NCI-H510A treated with DMSO at 0.1 percent for 48 hours (cell line): ENCODE data around the gene VSTM4.

Experiments used
- DNase-seq: peaks from one replicate; lab custom pipeline; 2025; lab: John Stamatoyannopoulos, UW

VSTM4 gene

DNA sequence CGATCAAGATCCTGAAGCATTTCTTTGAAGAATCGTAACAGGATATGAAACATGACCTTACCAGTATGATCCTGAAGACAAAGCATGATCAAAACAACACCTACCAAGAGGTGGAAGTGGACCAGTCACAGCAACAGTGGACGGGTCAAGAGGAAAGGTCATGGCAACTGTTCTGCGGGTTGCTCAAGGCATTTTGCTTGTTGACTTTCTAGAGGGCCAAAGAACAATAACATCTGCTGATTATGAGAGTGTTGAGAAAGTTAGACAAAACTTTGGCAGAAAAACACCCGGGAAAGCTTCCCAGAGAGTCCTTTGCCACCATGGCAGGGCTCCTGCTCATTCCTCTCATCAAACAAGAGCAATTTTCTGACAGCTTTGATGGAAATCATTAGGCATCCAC lies 110.1 kb downstream of the VSTM4 start:
- DNase-seq: no peak

DNA sequence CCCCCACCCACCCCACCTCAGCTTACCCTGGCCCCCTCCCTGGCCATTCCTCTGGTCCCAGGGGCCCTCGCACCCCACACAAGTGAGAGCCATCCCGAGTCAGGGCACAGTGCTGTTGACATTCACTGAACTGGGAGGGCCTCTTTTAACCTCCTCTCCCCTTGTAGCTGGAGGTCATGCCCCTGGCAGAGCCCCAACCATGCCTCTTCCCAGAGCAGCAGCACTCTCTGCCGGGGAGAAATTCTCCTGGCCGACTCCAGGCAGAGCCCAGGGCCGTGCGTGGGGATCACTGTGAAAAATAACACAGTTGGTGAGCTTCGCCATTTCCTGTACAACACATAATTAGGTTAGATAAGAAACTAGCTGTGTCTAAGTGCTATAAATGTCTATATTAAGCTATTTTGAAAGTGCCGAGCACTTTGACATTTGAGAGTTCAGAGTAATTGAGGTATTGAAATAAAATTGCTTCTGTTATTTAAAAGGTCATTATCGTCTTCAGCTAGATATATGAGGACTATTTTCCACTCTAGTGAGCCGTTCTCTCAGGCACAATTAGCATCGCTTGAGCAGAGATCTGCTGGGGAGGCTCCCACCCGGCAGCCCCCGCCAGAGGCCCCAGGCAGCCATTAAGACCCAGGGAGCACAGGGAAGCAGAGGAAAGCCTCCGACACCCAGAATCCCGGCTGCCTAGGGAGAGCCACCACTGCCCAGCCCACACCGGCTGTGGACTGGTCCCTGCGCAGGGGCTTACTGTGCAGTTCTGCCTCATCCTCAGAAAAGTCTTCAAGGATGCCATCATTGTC lies 113.3 kb downstream of the VSTM4 start:
- no peak for DNase-seq

DNA sequence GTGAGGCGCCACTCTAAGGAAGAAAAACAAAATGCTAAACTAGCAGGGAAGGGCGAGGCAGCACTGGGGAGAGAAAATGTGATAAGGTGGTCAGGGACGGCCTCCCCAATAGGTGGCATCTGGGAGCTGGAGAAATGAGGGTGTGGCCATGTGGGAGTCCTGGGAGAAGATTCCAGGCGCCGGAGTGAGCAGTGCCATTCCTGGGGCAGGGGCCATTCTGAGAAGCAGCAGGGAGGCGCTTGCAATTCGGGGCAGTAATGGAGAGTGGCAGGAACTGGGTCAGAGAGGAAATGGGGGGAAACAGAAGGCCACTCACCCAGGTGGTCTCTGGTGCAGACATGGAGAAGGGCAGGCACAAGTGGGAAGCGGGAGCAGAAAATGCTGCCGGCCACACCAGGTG lies 113.9 kb downstream of the VSTM4 start:
- no peak for DNase-seq

DNA sequence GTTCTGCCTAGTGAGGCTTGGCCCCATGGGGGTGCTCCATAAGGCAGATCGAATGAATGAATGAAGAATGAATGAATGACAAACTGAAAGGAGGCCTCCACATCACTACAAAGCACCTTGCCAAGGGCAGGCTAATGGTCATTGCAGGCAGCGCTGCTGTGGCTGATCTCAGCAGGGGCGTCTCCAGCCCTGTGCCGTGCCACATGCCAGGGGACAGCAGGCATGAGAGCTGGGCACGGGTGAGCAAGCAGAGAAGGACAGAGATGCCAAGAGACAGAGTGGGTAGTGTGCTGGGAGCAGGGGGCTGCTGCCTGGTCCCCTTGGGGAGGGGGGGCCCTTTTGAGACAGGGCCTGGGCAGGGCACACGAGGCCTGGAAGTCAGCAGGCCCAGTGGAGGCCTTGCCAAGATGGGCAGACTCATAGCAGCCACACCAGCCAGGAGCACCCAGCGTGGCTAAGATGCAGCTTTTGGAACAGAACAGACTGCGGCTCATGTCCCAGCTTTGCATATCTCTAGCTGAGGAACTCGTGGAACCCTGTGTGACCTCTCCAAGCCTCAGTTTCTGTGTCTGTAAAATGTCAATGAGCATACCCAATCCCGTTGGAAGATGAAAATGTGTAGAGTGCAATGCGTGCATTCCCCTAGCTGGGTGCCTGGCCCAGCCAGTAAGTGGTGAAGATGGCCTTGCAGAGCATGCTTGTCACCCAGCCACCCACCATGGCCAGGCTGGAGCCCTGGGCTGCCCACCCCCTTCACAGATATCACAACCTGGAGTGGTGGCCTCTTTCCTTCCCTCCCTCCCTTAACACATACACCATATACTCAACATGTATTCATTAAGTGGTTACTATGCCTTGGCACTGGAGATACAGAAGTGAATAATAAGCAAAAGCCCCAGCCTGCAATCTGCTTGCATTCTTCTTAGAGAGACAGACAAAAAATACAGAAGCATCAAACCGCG lies 114.6 kb downstream of the VSTM4 start:
- DNase-seq: no peak

DNA sequence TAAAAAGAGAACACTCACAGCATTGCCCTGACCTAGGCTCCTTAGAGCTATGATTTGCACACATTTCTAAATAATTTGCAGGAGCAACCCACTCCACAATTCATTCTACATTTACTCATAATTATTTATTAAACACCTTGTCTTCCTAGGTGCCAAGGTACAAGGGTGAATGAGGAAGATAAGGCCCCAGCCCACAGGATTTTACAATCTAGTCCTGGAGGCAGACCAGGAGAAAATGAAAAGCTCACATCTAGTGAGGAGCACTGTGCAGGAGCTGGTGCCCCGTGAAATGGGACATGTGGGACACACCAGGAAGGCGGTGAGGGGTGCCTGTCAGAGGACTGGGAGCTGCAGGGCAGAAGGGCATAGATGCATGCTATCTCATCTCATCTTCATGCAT lies 116.0 kb downstream of the VSTM4 start:
- DNase-seq: no peak

DNA sequence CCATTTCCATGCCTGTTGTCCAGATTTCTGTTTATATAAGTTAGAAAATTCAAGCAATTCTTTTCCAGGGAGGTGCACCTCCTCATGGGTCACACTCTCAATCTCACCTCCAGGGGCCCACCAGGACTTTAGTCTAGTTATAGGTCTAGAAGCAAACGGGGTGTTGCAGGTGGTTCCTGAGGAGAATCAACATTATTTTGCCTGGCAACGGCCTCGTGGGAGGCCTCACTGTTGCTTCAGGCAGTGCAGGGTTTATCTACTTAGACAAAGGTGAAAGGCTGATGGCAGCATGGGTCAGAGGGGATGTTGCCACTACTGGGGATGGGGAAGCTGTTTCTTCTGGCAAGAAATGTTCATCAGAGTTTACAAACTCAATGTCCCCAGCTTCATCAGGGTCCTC lies 119.0 kb downstream of the VSTM4 start:
- DNase-seq: no peak

DNA sequence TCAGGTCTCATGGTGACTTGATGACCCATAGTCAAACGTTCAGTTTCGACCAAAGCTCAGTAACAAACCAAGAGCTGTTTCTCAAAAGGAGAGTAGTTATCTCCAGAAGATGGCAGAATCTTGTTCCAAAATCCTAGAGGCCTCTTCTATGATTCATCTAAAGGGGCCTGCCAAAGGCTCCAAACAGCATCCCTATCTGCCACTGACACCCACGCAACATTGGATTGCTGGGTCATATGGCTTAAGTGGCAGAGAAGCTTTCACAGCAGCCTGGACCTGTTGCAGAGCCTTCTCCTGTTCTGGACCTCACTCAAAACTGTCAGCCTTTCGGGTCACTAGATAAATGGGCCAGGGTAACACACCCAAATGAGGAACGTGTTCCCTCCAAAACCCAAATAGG lies 121.7 kb downstream of the VSTM4 start:
- DNase-seq: no peak

DNA sequence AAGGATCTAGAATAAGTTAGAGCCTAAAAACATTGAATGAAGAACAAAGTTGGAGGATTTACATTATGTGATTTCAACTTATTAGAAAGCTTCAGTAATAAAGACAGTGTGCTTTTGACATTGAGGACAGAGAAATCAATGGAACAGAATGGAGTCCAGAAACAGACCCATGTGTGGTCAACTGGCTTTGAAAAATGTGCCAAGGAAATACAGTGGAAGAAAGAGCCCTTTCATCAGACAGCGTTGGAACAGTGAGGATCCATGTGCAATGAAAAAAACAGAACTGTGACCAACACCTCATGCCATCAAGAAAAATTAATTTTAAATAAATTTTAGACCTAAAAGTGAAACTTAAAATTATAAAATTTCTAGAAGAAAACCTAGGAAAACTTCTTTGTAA lies 125.1 kb downstream of the VSTM4 start:
- no peak for DNase-seq

DNA sequence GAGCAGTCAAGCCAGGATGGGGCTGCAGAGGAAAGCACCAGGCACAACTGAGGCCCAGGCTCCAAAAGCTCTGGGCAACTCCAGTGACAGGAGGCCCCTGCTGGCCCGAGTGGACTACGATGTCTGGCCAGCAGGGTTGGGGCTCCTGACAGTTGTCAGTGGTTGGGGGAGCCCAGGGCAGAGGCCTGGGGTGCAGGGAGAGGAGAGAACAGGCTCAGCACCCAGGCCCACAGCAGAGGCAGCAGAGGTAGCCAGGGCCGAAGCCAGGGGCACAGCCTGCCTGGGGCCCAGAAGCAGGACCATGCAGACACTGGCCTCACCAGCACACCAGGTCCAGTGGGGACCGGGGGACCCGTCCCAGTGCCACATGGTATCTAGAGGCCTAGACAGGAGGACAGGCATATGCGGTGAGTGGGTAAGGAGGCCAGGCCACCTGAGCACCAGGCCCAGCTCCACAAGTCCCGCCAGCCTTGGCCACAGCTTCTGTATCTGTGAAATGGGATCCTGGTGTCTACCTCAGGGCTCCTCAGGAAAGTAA lies 129.6 kb downstream of the VSTM4 start:
- DNase-seq: no peak

DNA sequence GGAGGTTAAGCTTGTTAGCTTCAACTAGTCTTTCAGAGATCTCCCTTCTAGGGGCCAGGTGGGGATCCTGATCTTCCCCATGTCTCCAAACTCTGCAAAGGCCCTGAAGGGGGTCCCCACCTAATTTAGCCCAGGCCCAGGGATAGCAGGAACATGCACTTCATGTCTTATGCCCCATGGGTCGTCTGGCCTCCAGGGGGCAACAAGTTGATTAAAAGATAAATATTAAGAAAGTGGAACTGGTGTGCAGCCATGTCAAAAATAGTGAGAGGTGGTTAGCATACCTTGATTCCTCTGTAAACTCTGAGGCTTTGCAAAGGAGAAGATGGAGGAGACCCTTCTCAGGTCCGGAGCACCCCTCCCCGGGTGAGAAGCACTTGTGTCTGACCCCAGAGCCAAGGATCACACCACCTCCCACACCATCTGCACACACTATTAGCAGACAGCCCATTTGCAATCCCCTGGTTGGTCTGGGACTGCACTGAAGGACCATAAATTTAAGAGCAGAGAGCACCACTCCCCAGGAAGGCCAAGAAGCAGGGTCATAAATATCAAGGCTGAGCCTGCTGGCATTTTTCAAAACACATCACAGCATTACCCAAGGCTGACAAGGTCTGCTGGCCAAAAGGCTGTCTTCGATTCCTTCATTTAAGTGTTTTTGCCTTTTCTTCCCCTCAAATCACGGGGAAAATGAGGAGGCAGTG lies 131.5 kb downstream of the VSTM4 start:
- no peak for DNase-seq

DNA sequence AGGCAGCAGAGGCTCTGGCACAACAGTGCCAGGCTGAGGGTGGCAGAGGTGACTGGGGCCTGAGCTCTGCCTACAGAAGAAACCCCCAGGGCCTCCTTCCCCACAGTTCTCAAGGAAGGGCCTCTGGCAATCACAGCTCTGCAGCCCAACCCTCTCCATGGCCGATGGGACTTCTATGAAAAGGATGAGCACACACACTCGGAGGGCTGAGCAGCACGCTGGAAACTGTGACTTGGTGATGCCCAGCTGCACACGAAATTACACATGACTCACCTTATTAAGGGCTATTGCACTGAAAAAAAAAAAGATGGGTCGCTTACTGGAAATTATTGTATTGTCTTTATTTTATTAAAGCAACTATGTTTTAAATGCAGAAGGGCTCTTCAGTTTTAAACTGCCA lies 132.7 kb downstream of the VSTM4 start:
- DNase-seq: no peak

DNA sequence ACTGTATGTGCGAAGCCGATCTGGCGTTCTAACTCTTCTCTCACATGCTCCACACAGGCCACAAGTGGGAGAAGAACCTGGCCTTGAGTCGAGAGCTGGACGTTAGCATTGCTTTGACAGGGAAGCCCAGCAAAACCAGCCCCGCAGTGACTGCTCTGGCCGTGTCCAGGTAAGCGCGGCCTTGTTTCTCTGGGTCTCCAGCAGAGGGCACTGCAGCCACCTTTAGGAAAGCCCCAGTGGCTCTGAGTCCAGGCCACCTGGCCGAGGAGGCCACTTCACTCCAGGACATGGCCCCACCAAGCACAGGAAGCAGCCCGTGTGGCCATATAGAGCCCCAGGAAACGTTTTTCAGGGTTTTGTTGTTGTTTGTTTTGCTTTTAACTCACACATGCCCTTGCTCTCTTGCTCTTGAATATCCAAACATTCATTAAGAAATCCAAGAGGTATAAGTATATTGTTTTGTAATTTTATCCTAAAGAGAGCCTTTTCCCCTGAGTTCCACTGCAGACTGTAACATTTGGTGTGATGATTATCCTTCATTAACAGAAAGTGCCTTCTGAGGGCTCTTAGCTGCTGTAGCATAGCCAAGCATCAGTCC lies 133.9 kb downstream of the VSTM4 start:
- DNase-seq: peak; percentile 24

DNA sequence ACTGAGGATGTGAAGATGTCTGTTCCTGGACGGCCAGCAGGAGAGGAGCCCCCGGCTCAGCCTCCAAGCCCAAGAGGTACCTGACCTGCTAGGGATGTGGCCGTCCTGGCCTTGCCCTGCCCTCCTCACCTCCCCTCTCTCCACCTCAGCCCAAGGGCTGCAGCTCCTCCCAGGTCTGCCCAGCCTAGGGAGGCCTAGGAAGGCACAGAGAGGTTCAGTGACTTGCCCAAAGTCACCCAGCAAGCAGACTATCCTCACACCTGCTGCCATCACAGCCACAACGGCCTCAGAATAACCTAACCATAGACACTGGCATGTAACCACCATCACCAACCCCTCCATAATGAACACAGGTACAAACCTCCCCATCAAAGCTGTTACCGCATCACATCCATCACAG lies 137.0 kb downstream of the VSTM4 start:
- DNase-seq: no peak

DNA sequence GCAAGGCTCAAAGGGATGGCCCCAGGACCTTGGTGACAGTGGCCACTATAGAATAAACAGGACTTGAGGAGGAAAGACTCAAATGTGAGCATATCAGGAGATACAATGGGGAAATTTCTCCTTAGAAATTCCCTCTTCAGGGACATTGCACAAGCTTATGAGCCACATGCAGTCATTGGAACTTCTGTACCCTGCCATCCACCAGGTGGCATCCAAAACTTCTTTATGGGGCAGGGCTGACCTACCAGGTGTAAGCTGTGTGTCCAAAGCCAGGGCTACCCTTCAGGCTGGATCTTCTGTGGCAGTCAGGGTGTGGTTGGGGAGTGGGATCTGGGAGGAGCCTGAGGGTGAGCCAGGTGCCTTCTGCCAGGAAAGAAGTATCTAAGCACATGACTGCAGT lies 139.1 kb downstream of the VSTM4 start:
- DNase-seq: peak; percentile 20

DNA sequence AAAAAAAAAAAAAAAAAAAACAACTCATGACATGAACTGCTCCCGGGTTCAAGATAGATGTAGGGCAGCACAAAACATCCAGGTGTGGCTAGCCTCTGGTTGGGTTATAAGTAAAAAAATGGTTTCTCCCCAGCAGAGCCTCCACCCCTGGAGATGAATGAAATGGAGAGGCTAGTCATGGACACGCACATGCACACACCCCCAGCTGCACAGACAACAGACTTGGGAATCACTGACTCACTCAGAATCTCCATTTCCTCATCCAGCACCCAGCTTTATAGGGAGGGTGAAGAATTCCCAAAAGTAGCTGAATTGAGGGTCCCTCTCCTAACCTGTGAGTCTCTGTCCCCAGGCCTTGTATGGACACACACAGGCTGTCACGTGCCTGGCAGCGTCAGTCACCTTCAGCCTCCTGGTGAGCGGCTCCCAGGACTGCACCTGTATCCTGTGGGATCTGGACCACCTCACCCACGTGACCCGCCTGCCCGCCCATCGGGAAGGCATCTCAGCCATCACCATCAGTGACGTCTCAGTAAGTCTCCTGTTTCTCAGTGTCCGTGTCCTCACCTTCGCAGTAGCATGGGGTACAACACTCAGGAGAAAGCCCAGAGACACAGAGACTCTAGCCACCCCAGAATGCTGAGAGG lies 140.7 kb downstream of the VSTM4 start:
- no peak for DNase-seq

DNA sequence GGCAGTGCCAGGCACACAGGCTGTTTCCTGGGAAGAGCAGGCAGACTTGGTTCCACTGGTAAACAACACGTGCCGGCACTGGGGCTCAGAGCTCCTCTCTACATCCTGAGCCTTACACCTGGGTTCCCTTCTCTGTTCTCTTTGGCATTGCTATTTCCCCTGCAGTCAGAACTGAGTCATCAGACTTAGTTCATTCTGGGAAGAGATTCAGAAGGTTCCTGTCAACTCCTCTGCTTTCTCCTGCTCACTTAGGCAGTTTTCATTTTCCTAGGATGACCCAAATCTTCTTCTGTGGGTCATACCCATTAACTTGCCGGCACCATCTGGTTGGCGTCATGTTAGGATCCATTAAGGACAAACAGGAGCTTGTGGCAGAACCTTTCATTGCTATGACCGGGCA lies 142.3 kb downstream of the VSTM4 start:
- DNase-seq: no peak

DNA sequence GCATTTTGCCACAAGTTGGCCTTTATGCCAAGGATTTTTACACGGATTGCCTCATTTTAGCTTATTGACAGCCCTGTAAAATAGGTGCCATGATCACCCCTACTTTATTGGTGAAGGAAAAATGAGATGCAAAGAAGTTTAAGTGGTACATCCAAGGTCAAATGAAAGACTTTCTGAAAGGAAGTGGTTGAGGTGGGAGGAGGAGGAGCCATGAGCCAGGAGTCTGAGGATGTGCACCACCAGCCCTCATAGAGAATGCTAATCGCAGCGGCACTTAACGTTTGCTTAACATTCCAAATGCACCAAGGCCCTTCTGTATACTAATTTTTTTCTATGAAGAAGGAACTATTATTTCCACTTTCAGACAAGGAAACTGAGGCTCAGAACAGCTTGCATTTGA lies 144.7 kb downstream of the VSTM4 start:
- no peak for DNase-seq

DNA sequence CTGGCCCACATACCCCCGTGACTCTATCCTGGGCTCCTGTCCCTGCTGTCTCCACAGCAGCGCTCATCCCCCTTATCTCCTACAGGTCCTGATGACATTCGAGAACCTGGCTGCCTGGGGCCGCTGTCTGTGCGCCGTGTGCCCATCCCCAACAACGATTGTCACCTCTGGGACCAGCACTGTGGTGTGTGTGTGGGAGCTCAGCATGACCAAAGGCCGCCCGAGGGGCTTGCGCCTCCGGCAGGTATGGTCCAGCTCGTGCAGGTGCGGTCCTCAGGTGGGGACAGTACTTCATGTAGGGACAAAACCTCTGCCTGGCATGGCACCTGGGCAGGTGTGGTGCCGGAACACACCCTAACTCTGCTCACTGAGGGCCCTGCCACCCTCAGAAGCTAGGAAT lies 145.3 kb downstream of the VSTM4 start:
- DNase-seq: no peak

DNA sequence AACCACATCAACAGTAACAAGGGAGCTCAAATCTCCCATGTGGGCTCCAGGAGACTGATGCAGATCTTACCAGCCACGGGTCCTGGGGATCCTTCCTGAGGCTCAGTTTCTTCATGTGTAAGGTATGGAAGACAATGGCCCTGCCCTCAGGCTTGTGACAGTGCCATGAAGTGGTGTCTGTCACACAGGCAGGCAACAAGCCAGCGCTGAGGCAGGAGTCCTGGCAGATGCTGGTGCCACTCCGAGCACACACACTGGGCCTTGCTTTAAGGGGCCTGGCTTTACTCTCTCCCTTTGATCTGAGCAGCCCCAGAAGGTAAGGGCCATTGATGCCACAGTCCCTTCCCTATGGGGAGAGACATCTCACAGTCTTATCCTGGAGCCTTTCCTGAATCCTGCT lies 147.3 kb downstream of the VSTM4 start:
- no peak for DNase-seq

DNA sequence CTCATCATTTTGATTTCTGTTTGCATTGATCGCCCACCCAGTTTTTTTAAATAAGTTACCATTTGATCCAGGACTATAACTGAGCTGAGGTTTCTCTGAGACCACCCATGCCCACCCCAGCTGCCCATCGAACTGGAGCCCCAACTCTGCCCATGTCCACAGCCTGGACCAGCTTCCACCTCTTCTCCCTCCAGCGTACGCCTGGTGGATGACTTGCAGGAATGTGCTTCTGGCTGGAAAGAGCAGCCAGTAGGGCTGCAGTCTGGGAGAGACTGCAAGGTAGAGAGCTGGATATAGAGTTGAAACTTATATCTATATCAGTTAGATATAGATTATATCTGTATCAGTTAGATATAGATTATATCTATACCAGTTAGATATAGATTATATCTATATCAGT lies 149.9 kb downstream of the VSTM4 start:
- no peak for DNase-seq
